K562 (cell line): Measurements from ENCODE around the gene RECQL5. TPM values are rescaled to one million over a fixed set of nuclear protein-coding genes. Genes with fewer than 3 reads are reported as not detected.
A peak's percentile ranks its signal among the peaks of the same experiment; 100 is the strongest.

ENCODE experiments used
- ATAC-seq: fragments of 200-7000 bp; cut with Tn5 transposase; 3 replicates; pipeline ENCODE4 v1.9.1; 2020; ENCODE audit warnings: moderate library complexity
- BruUV-seq: library from RNA; stranded (reverse); fragments of 400-500 nt; replicated peaks from 2 replicates; lab custom pipeline; 2021; lab: Mats Ljungman, UMichigan
- CTCF ChIA-PET: fragments of 300-600 bp; formaldehyde crosslinking; extraction: SDS; loops from one replicate; lab custom pipeline; 2021; ENCODE audit warnings: low intra/inter-chr PET ratio; lab: Yijun Ruan, JAX
- POLR2A ChIA-PET: fragments of 300-600, 350-650 bp; sonication (Branson Sonifier 250); formaldehyde crosslinking; extraction: SDS; loops from one replicate; lab custom pipeline; 2021; ENCODE audit warnings: antibody characterized with exemption, inconsistent platforms; lab: Yijun Ruan, JAX
- DNase-seq, 4 experiments: peaks; one replicate each; pipeline versions ENCODE4 v3.0.0 to v3.0.0-alpha.2; 2011 to 2018; ENCODE audit warnings: low spot score in 3 of 4, mixed read lengths in 3 of 4; ENCODE audit errors: extremely low read depth in 1 of 4
- FAIRE-seq: peaks from 2 replicates; lab custom pipeline; 2011; peaks lifted over from hg19 to GRCh38; lab: Jason Lieb, UNC
- H2AFZ ChIP-seq: 2 replicates; pipeline ENCODE4 v1.6.0; 2011; ENCODE audit warnings: low read depth, low read length, control low read depth, inconsistent platforms
- H3K27ac ChIP-seq: fragments of 200-600 bp; 3 replicates; pipeline ENCODE4 v1.8.0; 2011; ENCODE audit warnings: low read depth, mild to moderate bottlenecking, control low read depth, inconsistent platforms, low read length, moderate library complexity, mixed read lengths; ENCODE audit errors: extremely low read depth
- H3K27me3 ChIP-seq, 2 experiments: fragments of 300-600 bp in 1 of 2; 2 replicates in 1 of 2; 3 replicates in 1 of 2; pipeline versions ENCODE4 v1.6.0 to v1.8.0; 2011; ENCODE audit warnings: inconsistent platforms in 2 of 2, low read length in 2 of 2, mild to moderate bottlenecking in 1 of 2, mixed read lengths in 1 of 2, moderate library complexity in 1 of 2; ENCODE audit not compliant: control insufficient read depth in 2 of 2, insufficient read depth in 2 of 2
- H3K36me3 ChIP-seq: fragments of 300-600 bp; 3 replicates; pipeline ENCODE4 v1.8.0; 2011; ENCODE audit warnings: mild to moderate bottlenecking, low read length, inconsistent platforms; ENCODE audit not compliant: control insufficient read depth, insufficient read depth
- H3K4me1 ChIP-seq, 2 experiments: fragments of 200-600 bp in 1 of 2; replicated peaks in 1 of 2; 2 replicates in 1 of 2; 3 replicates in 1 of 2; pipeline versions ENCODE4 v1.5.1 to v1.8.0; 2011; ENCODE audit warnings: inconsistent platforms in 2 of 2, low read length in 2 of 2, mild to moderate bottlenecking in 1 of 2, mixed read lengths in 1 of 2, moderate library complexity in 1 of 2; ENCODE audit not compliant: control insufficient read depth in 2 of 2, insufficient read depth in 2 of 2
- H3K4me2 ChIP-seq: 2 replicates; pipeline ENCODE4 v1.6.1; 2011; ENCODE audit warnings: low read length, control low read depth, inconsistent platforms, mixed read lengths; ENCODE audit not compliant: insufficient read depth
- H3K4me3 ChIP-seq: fragments of 200-600 bp; sonication (generic), shearing (Covaris generic); 2 replicates; pipeline ENCODE4 v1.5.1; 2016; ENCODE audit warnings: control low read depth, inconsistent platforms
- H3K79me2 ChIP-seq: fragments of 200-600 bp; 3 replicates; pipeline ENCODE4 v1.8.0; 2011; ENCODE audit warnings: low read length, inconsistent platforms; ENCODE audit not compliant: control insufficient read depth, insufficient read depth
- H3K9ac ChIP-seq, 2 experiments: 2 replicates each; pipeline versions ENCODE4 v1.6.0 to v1.6.1; 2011; ENCODE audit warnings: low read depth in 2 of 2, low read length in 2 of 2, control low read depth in 1 of 2, inconsistent platforms in 1 of 2, mild to moderate bottlenecking in 1 of 2, mixed read lengths in 1 of 2; ENCODE audit not compliant: insufficient read depth in 1 of 2
- H3K9me1 ChIP-seq: one replicate; pipeline ENCODE4 v1.6.0; 2011; ENCODE audit warnings: inconsistent platforms, mild to moderate bottlenecking, low read length, moderate library complexity; ENCODE audit not compliant: control insufficient read depth, insufficient read depth
- H3K9me3 ChIP-seq: replicated peaks from 2 replicates; pipeline ENCODE4 v1.5.1; 2011; ENCODE audit warnings: low read depth, low read length, inconsistent platforms; ENCODE audit not compliant: control insufficient read depth, insufficient read depth
- H4K20me1 ChIP-seq: replicated peaks from 2 replicates; pipeline ENCODE4 v1.6.1; 2011; ENCODE audit warnings: low read length, inconsistent platforms, mixed read lengths; ENCODE audit not compliant: control insufficient read depth, insufficient read depth
- HNRNPUL1 ChIP-seq: fragments of 200-400 bp; formaldehyde crosslinking; IDR thresholded peaks from 2 replicates; pipeline ENCODE4 v1.6.1; 2017; ENCODE audit warnings: low read length
- NFYB ChIP-seq: IDR thresholded peaks from 2 replicates; pipeline ENCODE4 v1.6.1; 2011; ENCODE audit warnings: mild to moderate bottlenecking, moderate library complexity; ENCODE audit not compliant: insufficient read length; ENCODE audit errors: extremely low read depth
- STAT5B ChIP-seq: fragments of 250-450 bp; sonication (Bioruptor Pico); IDR thresholded peaks from 2 replicates; pipeline ENCODE4 v1.8.0; 2021; ENCODE audit warnings: mild to moderate bottlenecking, inconsistent platforms
- ZBTB17 ChIP-seq: fragments of 450-650 bp; formaldehyde crosslinking; IDR thresholded peaks from 2 replicates; pipeline ENCODE4 v1.4.0; 2020; ENCODE audit warnings: mild to moderate bottlenecking
- ZFP36 ChIP-seq: fragments of 150-350 bp; IDR thresholded peaks from 2 replicates; pipeline ENCODE4 v1.6.1; 2018; ENCODE audit warnings: low read length, low read depth; ENCODE audit not compliant: partially characterized antibody
- ZKSCAN1 ChIP-seq: fragments of 150-350 bp; IDR thresholded peaks from 2 replicates; pipeline ENCODE4 v1.6.1; 2016; ENCODE audit warnings: low read depth, low read length
- ZNF561 ChIP-seq: fragments of 450-650 bp; formaldehyde crosslinking; conservative IDR thresholded peaks from 2 replicates; pipeline ENCODE4 v1.4.0; 2020; ENCODE audit warnings: mild to moderate bottlenecking, moderate library complexity
- WGBS: fragments of 100-300 bp; shearing (Covaris generic); methylation state at CpG from one replicate; pipeline ENCODE4 v1.1.6; 2016; ENCODE audit warnings: low coverage, mixed read lengths; ENCODE audit not compliant: insufficient coverage; ENCODE audit errors: missing lambda C conversion rate; 5-methylcytosine and 5-hydroxymethylcytosine counted together
- in situ Hi-C: fragments of 300-500 bp; cut with MboI; formaldehyde crosslinking; loops from 4 replicates; pipeline ENCODE4 v1.15.0; 2018; ENCODE audit warnings: inconsistent platforms, mixed read lengths
- intact Hi-C: fragments of 100-400 bp; cut with micrococcal nuclease; formaldehyde crosslinking; loops from 2 replicates; pipeline ENCODE4 v1.14.2; 2022
- polyA plus RNA-seq, 8 experiments: library from polyadenylated mRNA; depleted of rRNA in 4 of 8; stranded (reverse) in 5 of 8; unstranded in 3 of 8; fragments of >200 nt; fragmentation: Nextera tagmentation in 2 of 8; fragmentation: Illumina TruSeq in 1 of 8; extraction: Ambion mirVana in 2 of 8; extraction: Trizol in 1 of 8; gene quantifications; 2 replicates each; pipeline versions ENCODE4 v1.2.1 to v1.2.3, GENCODE V29; 2011 to 2014; ENCODE audit warnings: inconsistent platforms in 1 of 8, missing spikeins in 1 of 8
- total RNA-seq, 7 experiments: library from RNA; depleted of rRNA in 6 of 7; stranded (reverse); fragments of >200 nt in 6 of 7; fragmentation: Illumina TruSeq in 2 of 7; extraction: Trizol in 2 of 7; gene quantifications; 2 replicates each; pipeline versions ENCODE4 v1.2.1 to v1.2.3, GENCODE V29; 2011 to 2021; ENCODE audit warnings: low replicate concordance in 1 of 7
- TF ChIP-seq, protein P1 (sequence below), 3 experiments: fragments of 200-800 bp in 1 of 3; fragments of 250-450 bp in 1 of 3; fragments of 450-650 bp in 1 of 3; sonication (Bioruptor Pico) in 1 of 3; sonication (Bioruptor generic) in 1 of 3; formaldehyde crosslinking in 1 of 3; IDR thresholded peaks; 2 replicates each; pipeline versions ENCODE4 v1.6.1 to v1.8.0; 2016 to 2022; ENCODE audit warnings: mild to moderate bottlenecking in 2 of 3, missing genetic modification characterization in 2 of 3, missing compliant biosample characterization in 1 of 3, moderate library complexity in 1 of 3

RECQL5 gene
- total and polyA plus RNA-seq, 9 of the 15 experiments (the other 6 are each of a cell fraction or from before 2014, with no cell fraction given): 4.1 to 34.8 (median 16.4) TPM

DNA sequence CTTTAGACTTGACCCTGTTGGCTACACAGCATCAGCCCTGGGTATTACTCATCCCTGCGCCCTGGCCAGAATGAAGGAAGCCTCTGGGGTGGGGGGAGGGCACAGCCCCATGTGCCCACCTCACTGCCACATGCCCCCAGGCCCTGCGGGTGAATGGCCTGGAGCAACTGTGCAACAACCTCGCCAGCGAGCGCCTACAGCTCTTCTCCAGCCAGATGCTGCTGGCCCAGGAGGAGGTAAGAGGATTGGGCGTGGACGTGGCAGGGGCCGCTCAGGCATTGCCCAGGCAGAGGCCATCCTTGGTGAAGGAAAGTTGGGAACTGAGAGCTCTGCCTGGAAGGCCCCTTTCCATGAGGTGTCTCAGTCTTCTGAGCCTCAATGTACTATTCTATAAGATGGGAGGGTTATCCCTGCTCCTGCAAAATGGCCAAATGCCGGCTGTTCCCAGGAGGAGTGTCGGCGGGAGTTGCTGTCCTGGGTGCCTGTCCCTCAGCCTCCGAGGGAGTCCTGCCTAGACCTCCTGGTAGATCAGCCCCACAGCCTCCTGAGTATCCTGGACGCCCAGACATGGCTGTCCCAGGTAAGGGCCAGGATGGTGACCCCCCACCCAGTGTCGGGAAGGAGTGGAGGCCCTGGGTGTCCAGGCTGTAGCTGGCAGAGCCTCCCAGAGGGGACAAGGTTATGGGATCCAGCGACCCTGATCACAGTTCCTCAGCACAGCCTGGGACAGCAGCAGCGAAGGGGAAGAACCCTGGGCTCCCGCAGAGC, 70.5 kb downstream of the RECQL5 start (continued):
- TF ChIP-seq, protein P1, sequence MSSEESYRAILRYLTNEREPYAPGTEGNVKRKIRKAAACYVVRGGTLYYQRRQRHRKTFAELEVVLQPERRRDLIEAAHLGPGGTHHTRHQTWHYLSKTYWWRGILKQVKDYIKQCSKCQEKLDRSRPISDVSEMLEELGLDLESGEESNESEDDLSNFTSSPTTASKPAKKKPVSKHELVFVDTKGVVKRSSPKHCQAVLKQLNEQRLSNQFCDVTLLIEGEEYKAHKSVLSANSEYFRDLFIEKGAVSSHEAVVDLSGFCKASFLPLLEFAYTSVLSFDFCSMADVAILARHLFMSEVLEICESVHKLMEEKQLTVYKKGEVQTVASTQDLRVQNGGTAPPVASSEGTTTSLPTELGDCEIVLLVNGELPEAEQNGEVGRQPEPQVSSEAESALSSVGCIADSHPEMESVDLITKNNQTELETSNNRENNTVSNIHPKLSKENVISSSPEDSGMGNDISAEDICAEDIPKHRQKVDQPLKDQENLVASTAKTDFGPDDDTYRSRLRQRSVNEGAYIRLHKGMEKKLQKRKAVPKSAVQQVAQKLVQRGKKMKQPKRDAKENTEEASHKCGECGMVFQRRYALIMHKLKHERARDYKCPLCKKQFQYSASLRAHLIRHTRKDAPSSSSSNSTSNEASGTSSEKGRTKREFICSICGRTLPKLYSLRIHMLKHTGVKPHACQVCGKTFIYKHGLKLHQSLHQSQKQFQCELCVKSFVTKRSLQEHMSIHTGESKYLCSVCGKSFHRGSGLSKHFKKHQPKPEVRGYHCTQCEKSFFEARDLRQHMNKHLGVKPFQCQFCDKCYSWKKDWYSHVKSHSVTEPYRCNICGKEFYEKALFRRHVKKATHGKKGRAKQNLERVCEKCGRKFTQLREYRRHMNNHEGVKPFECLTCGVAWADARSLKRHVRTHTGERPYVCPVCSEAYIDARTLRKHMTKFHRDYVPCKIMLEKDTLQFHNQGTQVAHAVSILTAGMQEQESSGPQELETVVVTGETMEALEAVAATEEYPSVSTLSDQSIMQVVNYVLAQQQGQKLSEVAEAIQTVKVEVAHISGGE (CRISPR knock-in tag; IDR thresholded peaks at IDR 0.05): no peak; a peak in 1 of 6 replicates
- no peak for TF ChIP-seq NFYB
- TF ChIP-seq ZBTB17: no peak
- TF ChIP-seq, all 486 proteins: peak for 0

DNA sequence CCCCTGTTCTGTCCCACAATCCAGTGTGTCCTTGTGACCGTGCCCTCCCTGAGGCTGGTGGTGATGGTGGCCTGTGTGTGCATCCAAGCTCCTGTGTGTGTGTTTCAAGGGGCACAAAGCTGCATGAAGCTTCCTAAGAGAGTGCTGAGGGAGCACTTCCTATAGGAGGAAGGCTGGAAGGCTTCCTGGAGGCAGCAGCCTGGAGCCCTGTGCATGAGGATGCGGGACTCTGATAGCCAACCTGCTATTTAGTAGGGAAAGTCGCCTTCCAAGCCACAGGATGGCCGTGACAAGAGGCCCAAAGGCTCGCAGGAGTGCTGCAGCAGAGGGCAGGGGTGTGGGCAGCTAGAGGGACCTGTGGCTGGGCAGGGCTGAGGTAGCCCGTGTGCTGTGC, 71.0 kb downstream of the RECQL5 start:
- 3% methylated on average over 5 of the region's 6 CpGs for WGBS
- ChIA-PET CTCF (no interaction called here), POLR2A (interaction anchor here (0.6 kb wide), 1 partner anchor 592 kb away, joined by 3 read pairs; no protein-coding TSS in a partner anchor)
- H3K9me3 ChIP-seq: no peaks in the 10 kb centered on the region
- no peak overlapping the region for H3K4me2 ChIP-seq
- no peak overlapping the region for H3K27ac ChIP-seq
- in situ Hi-C loops: no loop called here
- no peak for TF ChIP-seq STAT5B (CRISPR knock-in tag)
- no peak for TF ChIP-seq ZKSCAN1
- no peak for TF ChIP-seq ZNF561 (CRISPR knock-in tag)
- peak; percentile 96 for TF ChIP-seq ZFP36
- TF ChIP-seq HNRNPUL1: no peak
- no peak overlapping the region for H3K4me3 ChIP-seq
- peak overlapping the region in 1 of 2 experiments; percentile 36; a peak in 1 of 4 replicates for H3K9ac ChIP-seq
- H3K79me2 ChIP-seq: no peaks in the 10 kb centered on the region
- H4K20me1 ChIP-seq: no peaks in the 10 kb centered on the region
- no peak for FAIRE-seq
- H2AFZ ChIP-seq: no peak overlapping the region
- H3K9me1 ChIP-seq: no peaks in the 10 kb centered on the region
- no peak for DNase-seq
- no TSS peak for BruUV-seq
- H3K4me1 ChIP-seq: peaks cover 0 to 25% of the 10 kb centered on the region in 2 experiments; a peak in 2 of 5 replicates
- no peak for ATAC-seq
- no peaks in the 10 kb centered on the region for H3K36me3 ChIP-seq
- intact Hi-C loops: no loop called here
- H3K27me3 ChIP-seq: peaks cover 4 to 27% of the 10 kb centered on the region in 2 experiments; a peak in 4 of 5 replicates
